ENCODE results near the gene PLCH2.
"Not testable (repeated sequence)": the region's sequence is repeated elsewhere in the genome, so short reads cannot be mapped to it uniquely, and the experiment has no call there.

PLCH2 gene

DNA sequence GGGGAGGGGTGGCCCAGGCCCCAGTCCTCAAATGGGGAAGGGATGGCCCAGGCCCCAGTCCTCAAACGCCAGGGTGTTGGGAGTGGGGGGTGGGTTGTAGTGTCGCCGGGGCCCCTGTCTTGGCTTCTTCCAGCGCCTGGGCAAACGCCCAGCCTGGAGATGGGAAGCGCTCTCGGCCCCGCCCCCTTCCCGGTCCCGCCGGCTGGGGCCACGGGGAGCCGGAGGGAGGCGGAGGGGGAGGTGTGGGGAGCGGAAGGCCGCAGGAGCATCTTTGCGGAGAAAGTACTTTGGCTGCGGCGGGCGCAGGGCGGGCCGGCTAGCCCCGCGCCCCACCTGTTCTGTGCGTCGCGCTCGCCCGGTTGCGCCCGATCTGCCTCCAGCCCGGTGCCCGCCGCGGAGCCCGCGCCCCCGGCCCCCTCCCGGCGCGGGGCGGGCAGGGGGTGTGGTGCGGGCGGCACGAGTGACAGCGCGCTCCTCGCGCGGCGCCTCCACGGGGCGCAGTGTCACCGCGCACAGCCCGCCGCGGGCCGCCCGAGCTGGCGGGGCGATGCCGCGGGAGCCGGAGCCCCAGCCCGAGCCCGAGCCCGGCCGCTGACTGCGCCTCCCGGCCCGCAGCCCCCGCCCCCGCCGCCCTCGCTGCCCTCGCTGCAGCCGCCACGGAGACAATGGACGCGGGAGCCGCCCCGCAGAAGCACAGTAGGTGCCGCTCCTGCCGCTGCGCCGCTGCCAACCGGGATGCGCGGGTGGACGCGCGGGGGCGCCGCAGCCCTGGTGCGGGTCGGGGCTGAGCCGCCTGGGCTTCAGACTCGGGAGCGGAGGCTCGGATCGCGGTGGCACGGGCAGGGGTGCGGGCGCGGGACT lies 32.6 kb upstream of the PLCH2 start:
- DNase-seq (ENCODE audit: low read depth, low spot score) = no peak

DNA sequence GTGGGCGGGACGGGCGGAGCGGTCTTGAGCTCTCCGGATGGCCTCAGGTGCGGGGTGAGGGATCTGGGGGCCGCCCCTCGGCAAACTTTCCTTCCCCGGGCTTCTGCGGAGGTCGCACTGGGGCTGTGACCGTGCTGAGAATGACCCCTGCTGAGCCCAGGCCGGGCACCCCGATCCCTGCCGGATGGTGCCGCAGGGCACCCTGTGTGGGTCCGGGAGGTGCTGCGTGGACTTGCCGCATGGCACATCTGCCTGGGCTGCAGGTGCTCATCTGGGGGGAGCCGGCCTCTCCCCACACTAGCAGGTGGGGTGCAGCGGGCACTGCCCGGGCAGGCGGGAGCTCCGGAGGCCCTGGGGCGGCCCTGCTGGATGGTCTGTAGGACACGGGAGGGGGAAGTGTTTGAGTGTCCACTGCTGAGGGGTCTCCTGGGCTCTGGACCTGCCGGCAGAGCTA lies 31.9 kb upstream of the PLCH2 start:
- DNase-seq (ENCODE audit: low read depth, low spot score) = no peak

DNA sequence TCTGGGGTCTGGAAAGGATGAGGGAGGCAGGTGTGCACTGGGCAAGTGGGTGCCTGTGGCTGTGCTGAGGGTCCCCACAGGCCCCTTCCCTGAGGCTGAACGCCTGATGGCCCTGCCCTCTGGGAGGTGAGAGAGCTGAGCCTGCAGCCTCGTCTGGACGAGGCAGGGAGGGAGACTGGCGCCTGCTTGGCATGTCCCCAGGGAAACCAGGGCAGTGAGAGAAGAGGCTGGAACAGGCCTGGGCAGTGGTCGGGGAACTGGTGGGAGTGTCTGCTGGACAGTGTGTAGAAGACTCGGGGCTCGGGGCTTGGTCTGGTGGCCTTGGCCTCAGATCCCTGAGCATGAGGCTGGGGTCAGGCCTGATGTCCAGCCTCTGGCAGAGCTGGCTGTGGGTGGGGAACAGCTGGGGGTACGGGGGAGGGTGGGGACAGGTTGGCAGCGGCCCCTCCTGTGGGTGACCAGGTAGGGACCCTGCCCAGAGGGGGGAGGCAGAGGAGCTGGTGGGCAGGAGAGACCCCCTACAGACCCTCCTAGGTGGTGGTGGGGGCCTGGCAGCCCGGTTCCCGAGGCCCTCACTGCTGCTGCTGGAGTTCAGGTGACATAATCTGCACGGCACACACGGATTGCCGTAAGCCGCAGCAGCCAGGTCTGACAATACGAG lies 30.8 kb upstream of the PLCH2 start:
- DNase-seq (ENCODE audit: low read depth, low spot score) = no peak

DNA sequence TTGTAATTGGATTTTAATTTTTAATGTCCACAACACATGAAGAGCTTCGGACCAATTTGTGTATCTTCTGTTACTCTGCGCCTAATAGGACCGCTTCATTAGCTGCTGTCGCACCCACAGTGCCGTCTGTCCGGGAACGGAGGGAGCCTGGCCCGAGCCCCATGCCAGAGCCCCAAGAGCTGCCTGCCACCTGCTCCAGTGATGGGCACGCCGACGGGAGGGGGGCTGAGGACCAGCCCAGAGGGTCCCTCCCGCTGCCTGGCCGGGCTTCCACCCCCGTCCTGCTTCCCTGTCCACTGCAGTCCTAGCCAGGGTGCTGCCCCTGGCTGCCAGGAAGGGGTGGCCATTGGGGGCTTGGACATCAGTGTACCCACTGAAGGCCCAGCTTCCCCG lies 30.3 kb upstream of the PLCH2 start:
- DNase-seq (ENCODE audit: low read depth, low spot score) = no peak

- DNase-seq (ENCODE audit: low read depth, low spot score) = no peak
These were observed 29.7 kb upstream of the PLCH2 start for GRCh38 chr1:2446394-2446793.

DNA sequence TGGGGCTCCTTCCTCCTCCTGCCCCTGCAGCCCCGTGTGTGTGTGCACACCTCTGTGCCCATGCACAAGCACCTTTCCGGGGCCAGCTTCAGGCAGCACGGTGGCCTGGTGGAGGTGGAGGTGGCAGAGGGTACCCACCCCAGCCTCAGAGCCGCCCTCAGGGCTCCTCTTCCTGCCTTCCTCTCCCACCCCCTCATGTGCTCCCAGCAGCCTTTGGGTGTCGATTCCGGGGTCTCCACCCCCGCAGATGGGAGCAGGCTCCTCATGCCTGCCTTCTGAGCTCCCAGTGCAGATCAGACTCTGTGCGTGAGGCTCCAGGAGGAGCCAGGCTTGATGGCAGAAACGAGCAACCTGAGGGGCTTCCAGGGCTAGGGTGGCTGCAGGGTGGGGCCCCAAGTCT lies 29.2 kb upstream of the PLCH2 start:
- no peak for DNase-seq (ENCODE audit: low read depth, low spot score)

- no peak for DNase-seq (ENCODE audit: low read depth, low spot score)
These were observed 28.6 kb upstream of the PLCH2 start for GRCh38 chr1:2447276-2448097.

DNA sequence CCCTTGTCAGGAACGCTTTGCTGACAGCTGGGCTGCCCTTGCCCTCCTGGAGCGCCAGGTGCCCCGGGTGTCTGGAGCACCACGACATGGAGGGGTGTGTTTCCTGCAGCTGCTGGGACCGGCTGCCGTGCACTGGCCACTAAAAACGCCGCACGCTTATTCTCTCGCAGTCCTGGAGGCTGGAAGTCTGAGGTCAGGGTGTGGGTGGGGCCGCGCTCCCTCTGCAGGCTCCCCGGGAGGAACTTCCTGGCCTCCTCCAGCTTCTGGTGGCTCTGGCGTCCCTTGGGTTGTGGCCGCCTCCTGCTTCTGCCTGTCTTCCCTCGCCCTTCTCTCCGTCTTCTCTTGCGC lies 28.0 kb upstream of the PLCH2 start:
- DNase-seq (ENCODE audit: low read depth, low spot score) = no peak

DNA sequence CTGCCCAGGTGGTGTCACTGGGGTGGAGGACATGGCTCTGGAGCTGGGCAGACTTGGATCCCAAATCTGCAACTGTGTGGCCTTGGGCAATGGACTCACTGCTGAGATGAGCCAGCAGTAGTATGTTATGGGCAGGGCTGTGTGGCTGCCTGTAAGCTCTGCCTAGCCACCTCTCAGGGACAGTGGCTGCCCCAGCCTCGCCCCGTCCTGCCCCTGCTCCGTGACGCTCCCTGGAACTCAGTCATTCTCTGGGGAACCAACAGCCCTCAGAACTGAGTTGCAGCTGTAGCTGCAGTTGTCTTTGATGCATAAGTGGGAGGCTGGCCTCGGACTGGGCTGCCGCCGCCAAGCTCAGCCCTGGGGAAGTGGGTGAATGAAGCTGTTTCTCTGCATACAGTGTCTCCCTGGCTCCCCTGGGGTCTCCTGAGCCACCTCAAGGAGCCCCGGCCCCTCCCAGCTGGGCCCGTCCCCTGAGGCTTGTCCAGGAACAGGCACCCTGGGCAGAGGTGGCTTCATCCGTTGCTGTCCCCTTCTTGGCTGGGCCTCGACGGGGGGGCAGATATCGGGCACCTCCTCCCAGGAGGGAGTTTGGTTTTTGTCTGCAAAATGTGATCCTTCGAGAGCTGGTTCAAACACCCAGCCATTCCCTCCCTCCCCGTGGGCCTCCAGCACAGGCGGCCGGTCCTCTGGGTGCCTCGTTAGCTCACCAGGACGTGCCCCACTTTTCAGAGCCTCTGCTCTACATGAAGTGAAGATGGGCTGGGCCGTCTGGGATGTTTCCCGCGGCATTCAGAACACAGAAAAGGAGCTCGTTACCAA lies 26.2 kb upstream of the PLCH2 start:
- DNase-seq (ENCODE audit: low read depth, low spot score) = no peak

GRCh38 chr1:2451741-2452140 lies 24.3 kb upstream of the PLCH2 start:
- no peak for DNase-seq (ENCODE audit: low read depth, low spot score)

GRCh38 chr1:2452201-2452931 lies 23.7 kb upstream of the PLCH2 start:
- no peak for DNase-seq (ENCODE audit: low read depth, low spot score)

DNA sequence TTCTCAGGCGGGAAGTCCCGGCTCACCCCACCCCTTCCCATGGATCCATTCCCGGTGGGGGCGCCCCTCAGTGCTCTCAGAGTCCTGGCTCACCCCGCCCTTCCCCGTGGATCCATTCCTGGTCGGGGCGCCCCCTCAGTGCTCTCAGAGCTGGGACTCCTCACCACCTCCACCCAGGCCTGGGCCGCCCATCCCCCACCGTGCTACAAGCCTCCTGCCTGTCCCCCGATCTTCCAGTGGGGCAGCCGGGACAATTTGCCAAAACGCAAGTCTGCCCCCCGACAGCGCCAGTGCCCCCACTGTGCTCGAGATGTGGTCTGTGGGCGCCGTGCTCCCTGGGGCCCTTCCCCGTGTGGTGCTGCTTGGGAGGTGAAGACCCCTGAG lies 23.2 kb upstream of the PLCH2 start:
- DNase-seq (ENCODE audit: low read depth, low spot score) = no peak

DNA sequence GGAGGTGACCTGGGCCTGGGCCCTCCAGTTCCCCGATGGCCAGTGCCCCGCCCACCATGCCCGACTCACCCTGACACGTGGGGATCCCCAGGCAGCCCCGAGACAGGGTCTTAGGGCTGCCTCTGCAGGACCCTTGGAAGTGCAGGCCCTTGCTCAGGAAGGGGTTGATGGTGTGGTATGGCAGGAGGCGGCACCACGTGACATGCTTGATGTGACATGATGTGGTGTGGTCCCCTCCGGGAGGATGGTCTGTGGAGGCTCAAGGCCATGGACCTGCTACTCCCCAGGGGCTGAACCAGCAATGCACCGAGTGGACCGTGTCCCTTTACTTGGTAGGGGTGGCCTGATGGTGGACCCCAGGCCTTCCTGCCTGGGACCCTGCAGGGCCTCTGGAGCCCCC lies 21.9 kb upstream of the PLCH2 start:
- DNase-seq (ENCODE audit: low read depth, low spot score) = no peak

DNA sequence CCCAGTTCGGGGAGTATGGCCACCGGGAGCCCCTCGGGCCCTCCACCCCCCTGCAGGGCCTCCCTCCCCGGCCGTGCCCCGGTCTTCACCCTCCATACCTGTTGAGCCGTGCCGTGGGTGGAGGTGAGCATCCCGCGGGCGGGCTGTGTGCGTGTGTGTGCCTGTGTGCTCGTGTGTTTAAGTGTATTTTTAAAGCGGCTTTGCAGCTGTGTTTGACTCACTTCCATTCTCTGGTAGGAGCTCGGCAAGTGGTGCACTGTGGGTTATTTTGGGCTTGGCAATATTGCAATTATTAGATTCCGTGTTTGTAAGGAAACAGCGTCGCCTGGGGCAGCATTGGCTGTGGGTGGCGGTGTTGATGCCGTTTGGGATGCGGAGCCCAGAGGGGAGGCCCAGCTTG lies 20.3 kb upstream of the PLCH2 start:
- no peak for DNase-seq (ENCODE audit: low read depth, low spot score)

GRCh38 chr1:2457444-2457843 lies 18.6 kb upstream of the PLCH2 start:
- DNase-seq (ENCODE audit: low read depth, low spot score) = no peak

DNA sequence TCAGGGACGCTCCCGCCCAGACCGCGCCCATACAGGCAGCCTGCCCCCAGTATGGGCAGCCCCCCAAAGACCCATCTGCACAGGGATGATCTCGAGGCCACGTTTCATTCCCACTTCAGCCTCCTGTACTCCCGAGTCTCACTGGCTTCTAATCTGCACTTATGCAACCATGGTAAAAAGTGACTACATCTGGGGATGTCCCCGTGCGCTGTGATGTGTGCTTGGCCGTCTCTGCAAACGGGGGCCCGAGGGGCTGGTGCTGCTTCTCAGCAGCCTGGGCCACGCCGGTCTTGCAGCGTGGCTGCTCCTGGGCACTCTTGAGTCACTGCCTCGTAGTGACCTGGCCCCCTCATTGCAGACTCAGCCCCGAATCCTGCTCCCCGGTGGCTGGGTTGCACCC lies 17.4 kb upstream of the PLCH2 start:
- no peak for DNase-seq (ENCODE audit: low read depth, low spot score)

DNA sequence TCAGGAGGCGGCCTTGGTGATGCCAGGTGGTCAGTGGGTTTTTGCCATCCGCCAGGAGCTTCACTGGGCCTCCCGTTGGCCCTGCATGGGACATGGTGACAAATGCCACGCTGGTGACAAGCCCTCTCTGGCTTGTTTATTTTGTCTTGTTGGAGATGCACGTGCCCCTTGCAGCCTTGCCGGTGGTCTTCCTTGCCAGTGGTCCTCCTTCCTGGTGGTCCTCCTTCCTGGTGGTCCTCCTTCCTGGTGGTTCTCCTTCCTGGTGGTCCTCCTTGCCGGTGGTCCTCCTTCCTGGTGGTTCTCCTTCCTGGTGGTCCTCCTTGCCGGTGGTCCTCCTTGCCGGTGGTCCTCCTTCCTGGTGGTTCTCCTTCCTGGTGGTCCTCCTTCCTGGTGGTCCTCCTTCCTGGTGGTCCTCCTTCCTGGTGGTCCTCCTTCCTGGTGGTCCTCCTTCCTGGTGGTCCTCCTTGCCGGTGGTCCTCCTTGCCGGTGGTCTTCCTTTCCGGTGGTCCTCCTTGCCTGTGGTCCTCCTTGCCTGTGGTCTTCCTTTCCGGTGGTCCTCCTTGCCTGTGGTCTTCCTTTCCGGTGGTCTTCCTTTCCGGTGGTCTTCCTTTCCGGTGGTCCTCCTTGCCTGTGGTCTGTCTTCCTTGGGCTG lies 16.9 kb upstream of the PLCH2 start:
- not testable (repeated sequence) for DNase-seq (ENCODE audit: low read depth, low spot score)

GRCh38 chr1:2459757-2460156 lies 16.3 kb upstream of the PLCH2 start:
- DNase-seq (ENCODE audit: low read depth, low spot score) = no peak

GRCh38 chr1:2460203-2460602 lies 15.9 kb upstream of the PLCH2 start:
- DNase-seq (ENCODE audit: low read depth, low spot score) = no peak

DNA sequence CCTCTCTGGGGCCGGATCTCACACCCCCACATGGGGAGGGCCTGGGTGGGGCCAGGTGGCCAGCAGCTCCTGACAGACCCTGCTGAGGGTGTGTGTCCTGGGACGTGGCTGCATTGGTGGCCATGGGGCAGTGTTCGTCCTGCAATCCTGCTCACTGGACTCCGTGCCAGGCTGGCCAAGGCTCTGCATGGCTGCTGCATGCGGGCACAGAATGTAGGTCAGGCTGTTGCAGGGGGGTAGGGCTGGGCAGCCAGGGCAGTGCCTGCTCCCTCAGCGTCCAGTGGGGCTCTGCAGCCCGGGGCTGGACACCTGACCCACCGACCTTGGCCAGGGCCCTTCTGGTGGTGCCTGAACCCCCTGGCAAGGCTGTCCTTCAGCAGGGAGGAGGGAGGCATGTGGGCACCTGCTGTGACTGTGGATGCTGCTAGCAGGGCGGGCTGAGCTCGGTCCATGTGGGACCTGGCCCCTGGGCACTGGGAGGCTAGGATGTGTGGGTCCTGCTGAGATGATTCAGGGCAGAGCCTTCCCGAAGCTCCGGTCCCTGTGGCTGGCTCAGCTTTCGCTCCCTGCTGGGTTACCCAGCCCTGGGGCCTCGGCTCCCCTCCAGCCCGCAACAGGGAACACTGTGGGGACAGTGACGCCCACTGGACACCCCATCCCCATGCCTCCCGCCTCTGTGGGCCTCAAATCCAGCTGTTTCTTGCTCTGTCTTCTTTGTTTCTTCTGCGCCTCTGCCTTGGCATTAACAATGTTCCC lies 14.9 kb upstream of the PLCH2 start:
- DNase-seq (ENCODE audit: low read depth, low spot score) = no peak
